ENCODE measurements around the gene TTLL5.

The TTLL5 gene

DNA sequence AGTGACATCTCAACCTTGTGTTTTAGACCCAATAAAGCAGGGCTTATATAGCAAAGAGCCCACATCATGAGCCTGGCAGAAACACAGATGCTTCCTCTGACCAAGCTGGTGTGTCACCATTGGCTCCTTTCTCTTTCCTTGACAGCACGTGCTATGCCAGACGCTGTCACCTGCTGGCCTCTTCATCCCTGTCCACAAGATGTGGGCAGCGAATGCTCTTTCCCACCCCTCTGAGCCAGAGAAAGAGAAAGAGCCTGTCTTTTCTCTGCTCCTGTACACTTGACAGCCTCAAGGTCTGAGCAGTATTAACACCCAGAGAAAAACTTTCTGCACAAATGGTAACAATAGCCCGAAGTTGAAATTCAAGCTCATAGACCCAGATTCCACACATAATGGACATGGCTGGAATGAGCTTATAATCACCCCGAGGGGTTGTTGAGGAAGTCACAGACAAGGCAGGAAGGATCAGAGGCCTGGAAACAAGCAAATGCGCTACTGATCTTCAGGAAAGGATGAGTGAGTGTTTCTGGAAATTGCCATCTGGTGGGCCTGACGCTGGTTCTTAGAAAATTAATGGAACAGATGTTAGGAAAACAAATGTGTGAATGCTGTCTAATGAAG, 311.9 kb downstream of the TTLL5 start:
- POLR2A ChIA-PET = no interaction called here
- TF ChIP-seq L3MBTL2 (conservative IDR thresholded peaks at IDR 0.05) (no peak), ELF4 (IDR thresholded peaks at IDR 0.05) (no peak), CTBP1 (IDR thresholded peaks at IDR 0.05; ENCODE audit: borderline replicate concordance) (no peak), FOXK2 (IDR thresholded peaks at IDR 0.05) (no peak), HDGF (IDR thresholded peaks at IDR 0.05; ENCODE audit: borderline replicate concordance) (no peak), SUZ12 (IDR thresholded peaks at IDR 0.05) (no peak), ARNT (IDR thresholded peaks at IDR 0.05) (no peak), BHLHE40 (IDR thresholded peaks at IDR 0.05; ENCODE audit: borderline replicate concordance) (no peak), ZNF384 (IDR thresholded peaks at IDR 0.05) (no peak), TARDBP (IDR thresholded peaks at IDR 0.05) (no peak), LEF1 (IDR thresholded peaks at IDR 0.05; ENCODE audit: borderline replicate concordance) (no peak), FOXM1 (IDR thresholded peaks at IDR 0.05; ENCODE audit: borderline replicate concordance) (no peak), PKNOX1 (IDR thresholded peaks at IDR 0.05) (no peak), SP1 (IDR thresholded peaks at IDR 0.05) (no peak), FOXA1 (IDR thresholded peaks at IDR 0.05) (no peak)
- CTCF ChIA-PET = no interaction called here
- no peak for DNase-seq (ENCODE audit: extremely low spot score)

GRCh38 chr14:75976826-75977581, 316.0 kb downstream of the TTLL5 start:
- no peak for DNase-seq (ENCODE audit: extremely low spot score)
- ChIA-PET POLR2A (no interaction called here), CTCF (interaction anchor here (1.0 to 1.6 kb wide), 4 partner anchors 9 to 268 kb away, joined by 4 to 10 read pairs (median 6); partner anchors contain the start of gene IFT43)
- TF ChIP-seq FOXM1 (IDR thresholded peaks at IDR 0.05; ENCODE audit: borderline replicate concordance) = no peak
- no peak for TF ChIP-seq NFRKB (IDR thresholded peaks at IDR 0.05)

DNA sequence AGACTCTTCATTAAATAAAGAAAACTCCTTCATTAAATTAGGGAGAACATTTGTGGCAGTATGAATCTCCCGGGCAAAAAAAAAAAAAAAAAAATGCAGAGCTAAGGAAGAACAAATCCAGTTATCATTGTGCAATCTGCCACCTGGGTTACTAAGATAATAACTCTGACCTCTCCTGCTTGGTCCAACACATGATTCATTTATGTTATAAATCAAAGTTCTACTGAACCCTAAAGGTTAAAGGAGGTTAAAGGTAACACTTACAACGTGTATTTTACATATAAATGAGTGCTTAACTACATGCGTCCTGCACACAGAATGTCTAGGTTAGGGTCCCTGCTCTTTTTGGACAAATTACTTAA, 316.5 kb downstream of the TTLL5 start:
- TF ChIP-seq NFRKB (IDR thresholded peaks at IDR 0.05) (no peak), FOXK2 (IDR thresholded peaks at IDR 0.05) (no peak)
- DNase-seq (ENCODE audit: extremely low spot score) = no peak
- POLR2A ChIA-PET = no interaction called here
- CTCF ChIA-PET = interaction anchor here (1.0 to 1.6 kb wide), 2 partner anchors 8 to 269 kb away, joined by 4 to 6 read pairs; partner anchors contain the start of gene IFT43

GRCh38 chr14:75978249-75978731, 317.2 kb downstream of the TTLL5 start:
- POLR2A ChIA-PET = no interaction called here
- TF ChIP-seq L3MBTL2 (conservative IDR thresholded peaks at IDR 0.05) = no peak
- TF ChIP-seq SP1 (IDR thresholded peaks at IDR 0.05) = no peak
- DNase-seq (ENCODE audit: extremely low spot score) = no peak
- CTCF ChIA-PET = interaction anchor here (0.6 to 2.2 kb wide), 3 partner anchors 41 to 160 kb away, joined by 4 to 19 read pairs (median 7); no protein-coding TSS in a partner anchor

GRCh38 chr14:75979071-75979571, 318.1 kb downstream of the TTLL5 start:
- no peak for TF ChIP-seq ELF4 (IDR thresholded peaks at IDR 0.05)
- ChIA-PET CTCF (interaction anchor here (0.6 to 2.3 kb wide), 7 partner anchors 11 to 403 kb away, joined by 3 to 19 read pairs (median 5); no protein-coding TSS in a partner anchor), POLR2A (no interaction called here)
- peak; percentile 60 for DNase-seq (ENCODE audit: extremely low spot score)

GRCh38 chr14:75979648-75980565, 318.9 kb downstream of the TTLL5 start:
- DNase-seq (ENCODE audit: extremely low spot score) = no peak
- TF ChIP-seq ARNT (IDR thresholded peaks at IDR 0.05) (no peak), ZNF384 (IDR thresholded peaks at IDR 0.05) (no peak), L3MBTL2 (conservative IDR thresholded peaks at IDR 0.05) (no peak), FOXM1 (IDR thresholded peaks at IDR 0.05; ENCODE audit: borderline replicate concordance) (no peak), BHLHE40 (IDR thresholded peaks at IDR 0.05; ENCODE audit: borderline replicate concordance) (no peak)
- ChIA-PET CTCF (interaction anchor here (0.6 to 2.3 kb wide), 6 partner anchors 12 to 404 kb away, joined by 3 to 19 read pairs (median 4); no protein-coding TSS in a partner anchor), POLR2A (no interaction called here)

DNA sequence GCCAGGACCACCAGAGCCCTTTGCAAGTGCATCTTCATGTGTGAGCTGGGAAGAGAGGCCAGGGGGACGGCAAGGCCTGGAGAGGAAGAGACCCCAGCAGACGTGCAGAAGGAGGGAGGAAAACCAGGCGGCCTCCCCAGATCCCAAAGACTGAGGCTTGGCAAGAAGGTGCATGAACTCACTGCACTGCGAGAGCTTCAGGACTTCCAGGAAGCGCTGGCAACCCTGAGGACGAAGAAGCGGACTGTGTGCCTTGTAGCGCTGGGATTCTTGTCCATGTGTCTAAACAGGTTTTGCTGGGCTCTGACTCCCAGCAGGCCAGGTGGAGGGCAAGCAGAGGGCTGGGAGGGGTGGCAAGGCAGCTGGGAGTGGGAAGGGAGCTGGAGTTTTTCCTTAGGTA, 319.8 kb downstream of the TTLL5 start:
- ChIA-PET CTCF (interaction anchor here (2.3 to 2.5 kb wide), 2 partner anchors 74 to 272 kb away, joined by 9 to 13 read pairs; no protein-coding TSS in a partner anchor), POLR2A (interaction anchor here (0.6 kb wide), 1 partner anchor 46 kb away, joined by 3 read pairs; no protein-coding TSS in a partner anchor)
- TF ChIP-seq SUZ12 (IDR thresholded peaks at IDR 0.05) = no peak
- no peak for DNase-seq (ENCODE audit: extremely low spot score)

Data from HEK293T (cell line).